OCI-LY7 (cell line): Measurements from ENCODE around the gene TPP1. TPM values are rescaled to one million over a fixed set of nuclear protein-coding genes. Genes with fewer than 3 reads are reported as not detected.

Experiments used
- BruUV-seq: library from RNA; stranded (reverse); fragments of 400-500 nt; replicated peaks from 2 replicates; lab custom pipeline; 2021; lab: Mats Ljungman, UMichigan
- CTCF ChIA-PET: fragments of 300-600 bp; sonication (Branson Sonifier 250); formaldehyde crosslinking; loops from one replicate; lab custom pipeline; 2022; ENCODE audit warnings: antibody characterized with exemption; ENCODE audit not compliant: unreplicated experiment; lab: Charles Lee
- POLR2A ChIA-PET: fragments of 300-600 bp; sonication (Branson Sonifier 250); formaldehyde crosslinking; loops from one replicate; lab custom pipeline; 2022; ENCODE audit warnings: antibody characterized with exemption; lab: Charles Lee
- DNase-seq: peaks from one replicate; pipeline ENCODE4 v3.0.0-alpha.2; 2015; ENCODE audit warnings: low spot score
- H2AFZ ChIP-seq: fragments of 200-600 bp; sonication (generic), shearing (Covaris generic); 2 replicates; pipeline ENCODE4 v1.6.1; 2014; ENCODE audit warnings: mild to moderate bottlenecking, antibody characterized with exemption, low read length, moderate library complexity
- H3K27ac ChIP-seq: fragments of 200-600 bp; sonication (generic); 2 replicates; pipeline ENCODE4 v1.5.1; 2014; ENCODE audit warnings: mixed run types, low read depth, mild to moderate bottlenecking, moderate library complexity, low read length, inconsistent platforms; ENCODE audit not compliant: poor library complexity, severe bottlenecking
- H3K36me3 ChIP-seq: fragments of 200-600 bp; sonication (generic); 2 replicates; pipeline ENCODE4 v1.6.1; 2014; ENCODE audit warnings: mild to moderate bottlenecking, antibody characterized with exemption, low read length, moderate library complexity, mixed read lengths; ENCODE audit not compliant: insufficient read depth
- H3K4me1 ChIP-seq: fragments of 200-600 bp; sonication (generic); 2 replicates; pipeline ENCODE4 v1.5.1; 2014; ENCODE audit warnings: mild to moderate bottlenecking, low read length; ENCODE audit not compliant: insufficient read depth, poor library complexity, severe bottlenecking
- H3K4me2 ChIP-seq: fragments of 200-600 bp; sonication (generic); 2 replicates; pipeline ENCODE4 v1.6.1; 2014; ENCODE audit warnings: mild to moderate bottlenecking, low read length
- H3K4me3 ChIP-seq: fragments of 200-600 bp; sonication (generic); 2 replicates; pipeline ENCODE4 v1.5.1; 2014; ENCODE audit warnings: mild to moderate bottlenecking, low read depth, low read length; ENCODE audit not compliant: poor library complexity, severe bottlenecking
- H3K79me2 ChIP-seq: fragments of 200-600 bp; sonication (generic); 2 replicates; pipeline ENCODE4 v1.6.1; 2016; ENCODE audit warnings: low read depth, mild to moderate bottlenecking, low read length, moderate library complexity, mixed read lengths; ENCODE audit not compliant: insufficient read depth
- H3K9me2 ChIP-seq: fragments of 200-600 bp; sonication (generic); 2 replicates; pipeline ENCODE4 v1.6.1; 2016; ENCODE audit warnings: mild to moderate bottlenecking, low read length, mixed read lengths; ENCODE audit not compliant: insufficient read depth
- H3K9me3 ChIP-seq: fragments of 200-600 bp; sonication (generic); 2 replicates; pipeline ENCODE4 v1.6.1; 2014; ENCODE audit warnings: mild to moderate bottlenecking, mixed run types, low read length, mixed read lengths
- H4K20me1 ChIP-seq: fragments of 200-600 bp; sonication (generic); 2 replicates; pipeline ENCODE4 v1.6.1; 2014; ENCODE audit warnings: mild to moderate bottlenecking, antibody characterized with exemption, low read length, moderate library complexity, mixed read lengths; ENCODE audit not compliant: insufficient read depth
- EZH2phosphoT487 ChIP-seq: fragments of 200-600 bp; sonication (generic); IDR thresholded peaks from 2 replicates; pipeline ENCODE4 v1.6.1; 2018; ENCODE audit warnings: low read depth, borderline replicate concordance, mild to moderate bottlenecking, mixed run types, antibody characterized with exemption, low read length, moderate library complexity, mixed read lengths
- intact Hi-C: fragments of 100-400 bp; cut with micrococcal nuclease; formaldehyde crosslinking; loops from one replicate; pipeline ENCODE4 v1.10.0; 2022; ENCODE audit not compliant: unreplicated experiment
- total RNA-seq, 2 experiments: library from RNA; depleted of rRNA in 1 of 2; stranded (reverse); fragments of >200 nt in 1 of 2; shearing (Covaris generic) in 1 of 2; gene quantifications; 2 replicates each; pipeline ENCODE4 v1.2.3, GENCODE V29; 2014 to 2022
- TF ChIP-seq, protein P1 (sequence below): fragments of 200-600 bp; sonication (generic); conservative IDR thresholded peaks from 2 replicates; pipeline ENCODE4 v1.5.1; 2014; ENCODE audit warnings: mild to moderate bottlenecking, antibody characterized with exemption, low read length, moderate library complexity, mixed read lengths

TPP1 gene
- total RNA-seq, 2 experiments from 2014 or later, result 16.6 to 41.1 TPM

DNA sequence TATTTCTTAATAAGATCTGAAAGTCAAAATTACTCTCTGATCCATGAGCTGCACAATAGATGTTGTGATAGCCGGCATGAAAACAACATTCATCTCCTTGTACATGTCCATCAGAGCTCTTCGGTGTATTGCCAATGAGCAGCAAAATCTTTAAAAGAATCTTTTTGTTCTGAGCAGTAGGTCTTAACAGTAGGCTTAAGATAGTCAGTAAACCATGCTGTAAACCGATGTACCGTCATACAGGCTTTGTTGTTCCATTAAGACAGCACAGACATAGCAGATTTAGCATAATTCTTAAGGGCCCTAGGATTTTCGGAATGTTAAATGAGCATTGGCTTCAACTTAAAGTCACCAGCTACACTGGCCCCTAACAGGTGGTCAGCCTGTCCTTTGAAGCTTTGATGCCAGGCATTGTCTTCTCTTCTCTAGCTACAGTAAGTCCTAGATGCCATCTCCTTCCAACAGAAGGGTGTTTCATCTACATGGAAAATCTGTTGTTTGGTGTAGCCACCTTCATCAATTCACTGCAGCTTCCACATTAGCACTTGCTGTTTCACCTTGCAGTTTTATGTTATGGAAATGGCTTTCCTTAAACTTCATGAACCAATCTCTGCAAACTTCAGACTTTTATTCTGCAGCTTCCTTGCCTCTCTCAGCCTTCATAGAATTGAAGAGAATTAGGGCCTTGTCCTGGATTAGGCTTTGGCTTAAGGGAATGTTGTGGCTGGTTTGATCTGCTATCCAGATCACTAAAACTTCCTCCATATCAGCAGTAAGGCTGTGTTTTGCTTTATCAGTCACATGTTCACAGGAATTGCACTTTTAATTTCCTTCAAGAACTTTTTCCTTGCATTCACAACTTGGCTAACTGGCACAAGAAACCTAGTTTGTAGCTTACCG, 44.2 kb downstream of the TPP1 start:
- ChIA-PET POLR2A (interaction anchor here (1.0 kb wide), 1 partner anchor 21 kb away, joined by 3 read pairs; no protein-coding TSS in a partner anchor), CTCF (interaction anchor here (0.6 kb wide), 1 partner anchor 113 kb away, joined by 3 read pairs; no protein-coding TSS in a partner anchor)
- no peak for TF ChIP-seq EZH2phosphoT487
- TF ChIP-seq, protein P1, sequence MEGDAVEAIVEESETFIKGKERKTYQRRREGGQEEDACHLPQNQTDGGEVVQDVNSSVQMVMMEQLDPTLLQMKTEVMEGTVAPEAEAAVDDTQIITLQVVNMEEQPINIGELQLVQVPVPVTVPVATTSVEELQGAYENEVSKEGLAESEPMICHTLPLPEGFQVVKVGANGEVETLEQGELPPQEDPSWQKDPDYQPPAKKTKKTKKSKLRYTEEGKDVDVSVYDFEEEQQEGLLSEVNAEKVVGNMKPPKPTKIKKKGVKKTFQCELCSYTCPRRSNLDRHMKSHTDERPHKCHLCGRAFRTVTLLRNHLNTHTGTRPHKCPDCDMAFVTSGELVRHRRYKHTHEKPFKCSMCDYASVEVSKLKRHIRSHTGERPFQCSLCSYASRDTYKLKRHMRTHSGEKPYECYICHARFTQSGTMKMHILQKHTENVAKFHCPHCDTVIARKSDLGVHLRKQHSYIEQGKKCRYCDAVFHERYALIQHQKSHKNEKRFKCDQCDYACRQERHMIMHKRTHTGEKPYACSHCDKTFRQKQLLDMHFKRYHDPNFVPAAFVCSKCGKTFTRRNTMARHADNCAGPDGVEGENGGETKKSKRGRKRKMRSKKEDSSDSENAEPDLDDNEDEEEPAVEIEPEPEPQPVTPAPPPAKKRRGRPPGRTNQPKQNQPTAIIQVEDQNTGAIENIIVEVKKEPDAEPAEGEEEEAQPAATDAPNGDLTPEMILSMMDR, result no peak
- Histone ChIP-seq H4K20me1 (no peaks in the 10 kb centered on the region), H3K4me1 (no peaks in the 10 kb centered on the region), H3K4me3 (no peak overlapping the region), H3K36me3 (no peaks in the 10 kb centered on the region), H3K9me3 (no peaks in the 10 kb centered on the region), H2AFZ (no peak overlapping the region), H3K4me2 (no peak overlapping the region), H3K27ac (no peak overlapping the region), H3K79me2 (no peaks in the 10 kb centered on the region), H3K9me2 (no peaks in the 10 kb centered on the region)
- intact Hi-C loops, result no loop called here
- no peak for DNase-seq
- BruUV-seq, result no TSS peak

DNA sequence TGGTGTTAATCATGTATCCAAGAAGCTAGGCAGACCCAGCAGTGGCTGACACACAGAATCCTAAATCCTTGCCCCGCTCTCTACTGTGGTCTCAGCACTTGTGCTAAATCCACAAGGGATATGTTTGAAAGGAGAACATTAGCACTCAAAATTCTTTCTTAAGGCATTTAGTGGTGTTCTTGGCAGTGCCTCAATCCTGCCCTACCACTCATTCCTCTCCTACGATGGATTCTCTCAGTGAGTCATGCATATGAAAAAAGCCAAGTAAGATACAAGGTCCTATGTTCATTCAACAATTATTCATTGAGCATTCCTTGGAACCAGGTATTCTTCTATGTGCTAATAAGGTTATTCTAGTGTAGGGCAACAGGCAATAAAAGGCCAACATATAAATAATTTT, 47.0 kb downstream of the TPP1 start:
- no peaks in the 10 kb centered on the region for H3K36me3 ChIP-seq
- CTCF ChIA-PET, result no interaction called here
- no peak for DNase-seq
- POLR2A ChIA-PET, result no interaction called here
- H3K9me2 ChIP-seq, result no peaks in the 10 kb centered on the region
- intact Hi-C loops, result no loop called here
- no peak overlapping the region for H3K27ac ChIP-seq
- no peak for TF ChIP-seq EZH2phosphoT487
- TF ChIP-seq, protein P1, result no peak
- no peaks in the 10 kb centered on the region for H3K4me1 ChIP-seq
- no peak overlapping the region for H2AFZ ChIP-seq
- no peak overlapping the region for H3K4me3 ChIP-seq
- H3K79me2 ChIP-seq, result no peaks in the 10 kb centered on the region
- H4K20me1 ChIP-seq, result no peaks in the 10 kb centered on the region
- no peak overlapping the region for H3K4me2 ChIP-seq
- no peaks in the 10 kb centered on the region for H3K9me3 ChIP-seq
- no TSS peak for BruUV-seq
